Activated naive CD4-positive, alpha-beta T cell treated with anti-CD3 and anti-CD28 coated beads, Interleukin-2, amount 10 ng/mL, durations not matched to agents 7 days and 5 days (primary cell): Measurements from ENCODE around the gene HMCN1.

Experiments used
- CTCF ChIA-PET: fragments of 350-600 bp; sonication (Branson Sonifier 250); formaldehyde crosslinking; loops from one replicate; lab custom pipeline; 2021; ENCODE audit warnings: antibody characterized with exemption; lab: Charles Lee
- DNase-seq: peaks from one replicate; pipeline ENCODE4 v3.0.0-alpha.2; 2020
- H3K27ac Mint-ChIP-seq: one replicate; pipeline ENCODE4 v1.8.0; 2021; ENCODE audit warnings: mild to moderate bottlenecking, moderate library complexity, mixed read lengths
- H3K27me3 Mint-ChIP-seq: one replicate; pipeline ENCODE4 v1.8.0; 2021; ENCODE audit warnings: mild to moderate bottlenecking, mixed read lengths
- H3K36me3 Mint-ChIP-seq: one replicate; pipeline ENCODE4 v1.8.0; 2021; ENCODE audit warnings: mixed read lengths
- H3K4me1 Mint-ChIP-seq: one replicate; pipeline ENCODE4 v1.8.0; 2021; ENCODE audit warnings: mixed read lengths
- H3K4me3 Mint-ChIP-seq: one replicate; pipeline ENCODE4 v1.8.0; 2021; ENCODE audit warnings: mild to moderate bottlenecking, moderate library complexity, mixed read lengths
- H3K9me3 Mint-ChIP-seq: one replicate; pipeline ENCODE4 v1.8.0; 2021; ENCODE audit warnings: mixed read lengths

The HMCN1 gene

DNA sequence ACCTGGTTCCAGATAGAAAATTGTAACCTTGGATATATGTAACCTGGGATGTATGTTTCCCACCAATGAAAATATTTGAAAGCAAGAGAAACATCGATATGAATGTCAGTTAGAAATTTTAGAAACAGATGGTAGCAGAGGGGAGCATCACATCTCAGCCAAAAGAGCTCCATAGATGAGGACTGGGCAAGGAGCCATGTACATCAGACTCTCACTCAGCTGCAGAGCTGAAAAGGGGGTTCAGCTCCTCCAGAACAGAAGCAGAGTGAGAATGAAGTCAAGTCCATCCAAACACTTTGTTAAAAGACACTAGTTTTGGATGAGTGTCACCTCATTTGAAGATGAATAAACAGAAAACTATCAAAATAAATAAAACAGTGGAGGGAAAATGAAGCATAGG, 202.4 kb downstream of the HMCN1 start:
- Mint-ChIP-seq H3K36me3 (no peaks in the 10 kb centered on the region), H3K4me1 (no peaks in the 10 kb centered on the region), H3K27me3 (no peaks in the 10 kb centered on the region), H3K4me3 (no peak overlapping the region), H3K27ac (no peak overlapping the region), H3K9me3 (no peaks in the 10 kb centered on the region)
- no peak for DNase-seq
- CTCF ChIA-PET, result no interaction called here

DNA sequence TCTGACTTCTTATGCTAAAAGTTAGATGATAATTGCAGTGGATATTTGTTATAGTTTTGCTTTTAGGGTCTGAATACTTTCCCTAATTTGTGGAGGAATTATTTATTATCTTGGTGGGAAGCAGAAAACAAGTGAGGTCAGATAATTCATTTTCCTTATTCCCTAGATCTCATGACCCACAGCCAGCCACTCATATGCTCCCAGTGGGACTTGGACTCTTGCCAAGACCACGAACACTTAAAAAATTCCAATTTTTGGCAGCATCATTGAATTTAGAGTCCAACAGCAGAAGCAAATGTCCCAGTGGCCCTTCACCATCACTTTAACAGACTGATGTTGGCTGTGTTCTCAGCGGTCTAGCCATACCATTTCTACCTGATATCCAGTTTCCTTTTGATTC, 204.2 kb downstream of the HMCN1 start:
- Mint-ChIP-seq H3K9me3 (no peaks in the 10 kb centered on the region), H3K4me1 (no peaks in the 10 kb centered on the region), H3K4me3 (no peak overlapping the region), H3K27me3 (no peaks in the 10 kb centered on the region), H3K27ac (no peak overlapping the region), H3K36me3 (no peaks in the 10 kb centered on the region)
- DNase-seq, result no peak
- CTCF ChIA-PET, result no interaction called here

DNA sequence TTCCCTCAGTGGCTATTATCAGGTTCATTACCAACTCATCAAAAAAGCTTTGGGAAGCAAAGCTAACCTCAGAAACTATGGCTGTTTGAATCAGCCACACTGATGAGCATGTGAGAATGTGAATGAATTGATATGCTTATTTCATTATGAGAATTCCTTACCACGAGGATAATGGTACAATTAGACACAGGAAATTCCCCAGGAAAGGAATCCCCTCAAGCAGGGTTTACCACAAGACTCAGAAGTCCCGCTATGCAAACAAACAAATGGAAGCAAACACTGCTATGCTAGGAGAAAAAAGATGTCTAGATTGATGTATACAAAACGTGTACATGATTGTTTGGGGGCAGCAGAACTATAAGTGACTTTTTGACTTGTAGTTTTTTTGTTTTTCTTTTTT, 205.0 kb downstream of the HMCN1 start:
- Mint-ChIP-seq H3K4me1 (no peaks in the 10 kb centered on the region), H3K36me3 (no peaks in the 10 kb centered on the region), H3K27ac (no peak overlapping the region), H3K4me3 (no peak overlapping the region), H3K27me3 (no peaks in the 10 kb centered on the region), H3K9me3 (no peaks in the 10 kb centered on the region)
- CTCF ChIA-PET, result no interaction called here
- no peak for DNase-seq

DNA sequence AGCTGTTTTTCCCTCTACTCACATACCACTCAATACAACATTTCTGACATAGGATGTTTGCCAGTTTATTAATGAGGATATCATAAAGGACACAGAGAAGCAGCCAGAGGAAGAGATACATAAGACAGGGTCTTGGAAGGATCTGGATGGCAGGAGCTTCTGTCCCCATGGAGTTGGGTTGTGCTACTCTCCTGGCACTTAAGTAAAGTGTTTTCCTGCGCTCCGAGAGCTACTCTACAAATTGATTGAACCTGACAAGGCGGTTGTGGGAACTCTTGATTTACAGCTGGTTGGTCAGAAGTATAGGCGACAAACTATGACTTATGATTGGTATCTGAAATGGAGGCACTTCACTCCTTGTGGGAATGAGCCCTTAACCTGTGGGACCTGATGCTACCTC, 208.8 kb downstream of the HMCN1 start:
- Mint-ChIP-seq H3K27ac (no peak overlapping the region), H3K27me3 (peaks cover 6% of the 10 kb centered on the region), H3K36me3 (no peaks in the 10 kb centered on the region), H3K4me3 (no peak overlapping the region), H3K4me1 (no peaks in the 10 kb centered on the region), H3K9me3 (no peaks in the 10 kb centered on the region)
- DNase-seq, result no peak
- CTCF ChIA-PET, result no interaction called here

DNA sequence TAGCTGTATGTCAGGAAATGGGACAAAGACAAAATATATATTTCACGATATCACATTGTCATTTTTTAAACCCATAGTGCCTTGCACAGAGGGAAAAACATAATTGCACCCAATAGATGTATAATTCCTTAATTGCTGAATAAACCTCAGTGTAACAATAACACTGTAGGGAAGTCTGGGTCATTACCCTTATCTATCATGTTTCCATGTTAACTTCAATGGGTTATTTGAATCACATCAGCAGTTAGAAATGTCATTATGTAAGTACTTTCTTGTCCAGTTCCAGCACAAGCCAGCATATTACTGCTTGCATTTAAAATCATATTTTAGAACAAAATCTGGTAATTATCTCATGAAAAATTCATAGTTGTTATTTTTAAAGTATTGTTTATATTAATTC, 222.7 kb downstream of the HMCN1 start:
- CTCF ChIA-PET, result no interaction called here
- Mint-ChIP-seq H3K27me3 (no peaks in the 10 kb centered on the region), H3K4me3 (no peak overlapping the region), H3K4me1 (no peaks in the 10 kb centered on the region), H3K36me3 (no peaks in the 10 kb centered on the region), H3K9me3 (no peaks in the 10 kb centered on the region), H3K27ac (no peak overlapping the region)
- no peak for DNase-seq

DNA sequence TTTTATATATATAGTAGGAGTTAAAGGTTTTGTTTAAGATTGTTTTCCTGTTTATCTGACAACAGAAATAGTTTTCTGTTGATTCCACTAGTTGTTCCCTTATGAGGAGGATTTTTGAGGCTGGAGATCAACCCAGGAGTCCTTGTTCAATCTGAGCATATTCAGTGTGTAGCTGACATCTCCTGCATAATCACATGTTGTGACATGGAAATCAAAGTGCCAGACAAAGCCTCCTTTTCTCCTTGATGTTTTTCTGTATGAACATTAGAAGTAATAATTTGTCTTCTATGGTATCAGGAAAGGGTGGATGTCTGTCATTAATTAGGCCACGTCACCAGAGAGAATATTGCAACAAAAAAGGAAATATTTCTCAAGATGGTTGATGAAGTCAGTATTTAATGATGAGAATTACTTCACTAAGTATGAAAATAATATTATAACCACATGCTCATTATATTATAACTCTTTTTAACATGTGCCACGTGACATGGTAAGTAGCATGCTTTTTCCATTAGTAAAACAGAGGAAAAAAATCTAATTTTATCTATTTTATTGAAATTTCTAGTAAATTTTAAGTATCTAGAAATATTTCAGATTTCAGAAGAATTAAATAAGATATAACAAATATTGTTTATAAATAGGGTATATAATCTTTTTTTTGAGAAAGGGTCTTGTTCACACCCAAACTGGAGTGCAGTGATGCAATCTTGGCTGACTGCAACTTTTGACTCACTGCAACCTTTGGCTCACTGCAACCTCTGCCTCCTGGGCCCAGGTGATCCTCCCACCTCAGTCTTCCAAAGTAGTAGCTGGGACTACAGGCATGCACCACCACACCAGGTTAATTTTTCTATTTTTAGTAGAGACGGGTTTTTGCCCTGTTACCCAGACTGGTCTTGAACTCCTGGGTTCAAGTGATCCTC, 223.5 kb downstream of the HMCN1 start:
- H3K36me3 Mint-ChIP-seq, result no peaks in the 10 kb centered on the region
- H3K4me1 Mint-ChIP-seq, result no peaks in the 10 kb centered on the region
- no peak for DNase-seq
- H3K27me3 Mint-ChIP-seq, result no peaks in the 10 kb centered on the region
- no peak overlapping the region for H3K27ac Mint-ChIP-seq
- no peak overlapping the region for H3K4me3 Mint-ChIP-seq
- no peaks in the 10 kb centered on the region for H3K9me3 Mint-ChIP-seq
- CTCF ChIA-PET, result no interaction called here

DNA sequence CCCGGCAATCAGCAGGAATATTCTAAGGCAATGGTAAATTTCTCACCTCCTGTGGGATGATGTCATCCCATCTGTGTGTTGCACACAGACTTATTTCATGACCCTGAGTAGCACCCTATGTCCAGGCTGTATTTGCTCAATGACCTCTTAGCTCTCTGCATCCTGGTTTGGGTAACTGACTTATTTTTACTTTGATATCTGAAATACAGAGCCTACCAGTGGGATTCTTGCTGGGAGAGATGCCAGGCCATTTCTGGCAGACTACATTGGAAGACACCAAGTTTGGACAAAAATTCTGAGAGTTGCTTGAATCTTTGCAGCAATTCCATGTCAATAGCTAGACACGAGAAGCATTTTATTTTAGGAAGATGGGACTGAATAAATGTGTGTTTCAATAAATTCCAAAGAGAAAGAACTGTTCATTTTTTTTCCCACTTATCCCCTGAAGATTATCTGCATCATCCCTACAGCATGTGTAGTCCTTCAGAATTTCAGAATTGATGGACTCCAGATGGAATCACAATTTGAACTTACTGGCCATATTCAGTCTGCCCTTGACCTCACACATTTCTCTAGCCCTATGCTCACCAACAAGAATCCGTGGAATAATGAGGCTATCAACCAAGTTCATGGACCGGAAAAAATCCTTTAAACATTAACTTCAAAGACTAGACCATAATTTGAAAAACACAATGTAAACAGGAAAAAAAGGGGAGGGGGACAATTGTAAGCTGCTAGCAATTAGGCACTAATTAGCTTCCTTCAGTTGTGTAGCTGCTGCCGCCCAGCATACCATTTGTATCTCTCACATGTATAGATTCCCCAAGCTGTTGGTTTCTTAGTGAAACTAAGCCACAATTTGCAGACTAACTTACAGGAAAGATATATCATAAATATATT, 226.5 kb downstream of the HMCN1 start:
- Mint-ChIP-seq H3K9me3 (no peaks in the 10 kb centered on the region), H3K4me3 (no peak overlapping the region), H3K4me1 (no peaks in the 10 kb centered on the region), H3K27ac (no peak overlapping the region), H3K36me3 (no peaks in the 10 kb centered on the region), H3K27me3 (no peaks in the 10 kb centered on the region)
- DNase-seq, result no peak
- CTCF ChIA-PET, result no interaction called here

DNA sequence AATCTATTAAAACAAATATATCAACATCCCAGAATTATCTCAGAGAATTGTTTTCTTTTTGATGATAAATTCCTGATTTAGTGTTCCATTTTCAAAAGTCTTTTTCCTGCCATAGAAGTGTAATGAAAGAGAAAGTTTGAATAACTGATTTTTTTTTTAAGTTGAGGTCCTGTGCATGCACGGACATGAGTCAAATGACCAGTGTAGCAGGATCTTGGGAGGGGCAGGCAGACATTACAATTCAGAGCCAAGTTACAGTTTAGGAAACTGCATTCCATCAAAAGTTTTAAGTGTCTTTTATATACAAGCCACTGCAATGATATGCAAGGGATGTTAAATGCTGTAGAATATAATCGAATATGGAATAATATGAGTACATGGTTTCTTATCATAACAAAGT, 227.5 kb downstream of the HMCN1 start:
- Mint-ChIP-seq H3K4me3 (no peak overlapping the region), H3K27me3 (no peaks in the 10 kb centered on the region), H3K36me3 (no peaks in the 10 kb centered on the region), H3K9me3 (no peaks in the 10 kb centered on the region), H3K4me1 (no peaks in the 10 kb centered on the region), H3K27ac (no peak overlapping the region)
- no peak for DNase-seq
- CTCF ChIA-PET, result no interaction called here

DNA sequence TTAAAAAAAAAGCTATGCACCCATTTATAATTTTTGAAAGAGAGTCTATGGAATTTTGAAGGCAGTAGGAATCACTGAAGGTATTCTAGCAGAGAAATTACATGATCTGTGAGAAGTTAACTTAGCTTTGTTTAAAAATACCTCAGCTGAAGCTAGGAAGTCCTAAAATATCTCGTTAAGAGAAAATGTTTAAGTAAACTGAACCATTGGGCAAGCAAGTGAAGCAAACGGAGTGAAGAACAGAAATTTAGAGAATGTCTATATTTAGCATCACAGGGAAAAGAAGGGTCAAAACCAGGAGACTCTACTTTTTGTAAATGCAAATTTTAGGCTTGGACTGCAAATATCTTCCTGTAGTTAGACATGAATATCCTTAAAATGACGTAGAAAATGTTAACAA, 230.8 kb downstream of the HMCN1 start:
- no peak for DNase-seq
- no peaks in the 10 kb centered on the region for H3K27me3 Mint-ChIP-seq
- no peak overlapping the region for H3K27ac Mint-ChIP-seq
- CTCF ChIA-PET, result no interaction called here
- H3K4me3 Mint-ChIP-seq, result no peak overlapping the region
- H3K9me3 Mint-ChIP-seq, result no peaks in the 10 kb centered on the region
- no peaks in the 10 kb centered on the region for H3K36me3 Mint-ChIP-seq
- no peaks in the 10 kb centered on the region for H3K4me1 Mint-ChIP-seq

DNA sequence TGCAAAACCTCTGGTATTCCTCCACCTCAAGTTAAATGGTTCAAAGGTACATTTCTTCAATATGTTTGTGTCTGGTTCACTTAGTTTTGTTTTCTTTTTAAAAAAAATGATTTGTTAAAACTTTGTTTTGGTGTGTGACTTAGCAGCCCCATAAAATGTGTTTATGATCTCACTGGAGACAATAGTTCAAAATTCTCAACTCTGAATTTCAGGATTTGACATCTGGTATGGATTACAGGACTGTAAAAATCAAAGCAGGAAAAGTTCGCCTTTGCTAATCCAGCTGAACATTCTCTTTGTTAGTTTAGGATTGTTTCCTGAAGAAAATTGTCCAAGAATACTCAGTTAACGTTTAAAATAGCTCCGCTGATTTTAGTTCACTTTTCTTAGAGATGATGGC, 231.7 kb downstream of the HMCN1 start:
- H3K4me3 Mint-ChIP-seq, result no peak overlapping the region
- CTCF ChIA-PET, result no interaction called here
- no peaks in the 10 kb centered on the region for H3K4me1 Mint-ChIP-seq
- no peaks in the 10 kb centered on the region for H3K27me3 Mint-ChIP-seq
- H3K9me3 Mint-ChIP-seq, result no peaks in the 10 kb centered on the region
- no peaks in the 10 kb centered on the region for H3K36me3 Mint-ChIP-seq
- H3K27ac Mint-ChIP-seq, result no peak overlapping the region
- DNase-seq, result no peak

DNA sequence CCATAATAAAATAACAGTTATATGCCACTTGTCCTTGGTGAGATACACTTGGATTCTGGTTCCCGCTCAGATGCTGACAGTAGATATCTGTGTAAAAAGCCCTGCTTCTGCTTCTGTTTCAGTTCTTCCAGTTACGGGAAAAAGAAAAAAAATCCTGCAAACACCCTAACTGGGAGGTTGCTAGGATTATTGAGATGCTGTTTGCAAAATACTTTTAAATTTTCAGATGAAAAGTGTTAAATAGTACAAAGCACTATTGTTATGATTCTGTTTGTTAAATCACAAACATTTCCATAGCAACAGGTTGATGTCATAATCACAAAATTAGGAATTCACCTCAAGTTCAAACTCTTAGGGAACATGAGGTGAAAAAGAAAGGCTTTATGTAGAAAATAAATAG, 232.3 kb downstream of the HMCN1 start:
- no peaks in the 10 kb centered on the region for H3K36me3 Mint-ChIP-seq
- CTCF ChIA-PET, result no interaction called here
- no peak overlapping the region for H3K4me3 Mint-ChIP-seq
- DNase-seq, result no peak
- no peak overlapping the region for H3K27ac Mint-ChIP-seq
- H3K4me1 Mint-ChIP-seq, result no peaks in the 10 kb centered on the region
- H3K9me3 Mint-ChIP-seq, result no peaks in the 10 kb centered on the region
- no peaks in the 10 kb centered on the region for H3K27me3 Mint-ChIP-seq

DNA sequence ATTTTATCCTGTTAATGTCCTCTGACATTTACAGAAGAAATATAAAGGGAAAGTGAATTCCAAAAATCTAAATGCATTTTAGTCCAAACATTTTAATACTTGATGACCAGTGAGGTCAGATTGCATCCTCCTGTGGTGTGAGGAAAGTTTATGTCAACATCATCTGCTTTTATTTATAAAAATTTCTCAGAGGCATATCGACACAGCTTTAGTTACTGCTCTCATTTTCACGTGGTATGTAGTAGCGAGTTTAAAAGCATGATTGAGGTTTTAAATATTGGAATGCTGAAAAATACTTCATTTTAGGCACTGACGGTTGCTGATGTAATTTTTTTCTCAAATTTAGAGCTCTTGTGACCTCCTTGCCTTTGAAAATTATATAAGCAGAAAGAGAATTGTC, 234.8 kb downstream of the HMCN1 start:
- H3K9me3 Mint-ChIP-seq, result no peaks in the 10 kb centered on the region
- H3K27me3 Mint-ChIP-seq, result no peaks in the 10 kb centered on the region
- no peaks in the 10 kb centered on the region for H3K36me3 Mint-ChIP-seq
- CTCF ChIA-PET, result no interaction called here
- H3K4me3 Mint-ChIP-seq, result no peak overlapping the region
- no peak overlapping the region for H3K27ac Mint-ChIP-seq
- no peaks in the 10 kb centered on the region for H3K4me1 Mint-ChIP-seq
- DNase-seq, result no peak

DNA sequence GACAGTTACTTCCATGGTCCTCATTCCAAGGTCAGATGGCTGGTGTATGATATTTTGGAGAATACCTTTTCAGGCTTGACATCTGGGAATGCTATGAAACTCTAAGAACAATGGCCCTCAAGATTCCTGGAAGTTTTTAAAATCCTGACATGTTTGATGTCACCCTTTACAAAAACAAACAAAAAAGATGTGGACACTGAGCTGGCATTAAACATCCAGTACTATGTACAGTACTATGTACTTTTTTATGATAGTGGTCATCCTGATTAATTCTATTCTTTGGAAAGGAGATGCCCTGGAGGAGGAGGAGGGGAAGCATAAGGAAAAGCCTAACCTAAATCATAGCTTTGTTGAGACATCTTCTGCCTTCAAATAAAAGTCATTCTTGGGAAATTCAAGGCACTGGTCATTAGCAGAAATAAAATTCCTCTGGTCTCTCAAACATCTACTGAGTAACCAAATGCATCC, 235.4 kb downstream of the HMCN1 start:
- H3K4me1 Mint-ChIP-seq, result no peaks in the 10 kb centered on the region
- no peak overlapping the region for H3K27ac Mint-ChIP-seq
- no peak for DNase-seq
- no peaks in the 10 kb centered on the region for H3K36me3 Mint-ChIP-seq
- no peak overlapping the region for H3K4me3 Mint-ChIP-seq
- no peaks in the 10 kb centered on the region for H3K9me3 Mint-ChIP-seq
- CTCF ChIA-PET, result no interaction called here
- H3K27me3 Mint-ChIP-seq, result no peaks in the 10 kb centered on the region

DNA sequence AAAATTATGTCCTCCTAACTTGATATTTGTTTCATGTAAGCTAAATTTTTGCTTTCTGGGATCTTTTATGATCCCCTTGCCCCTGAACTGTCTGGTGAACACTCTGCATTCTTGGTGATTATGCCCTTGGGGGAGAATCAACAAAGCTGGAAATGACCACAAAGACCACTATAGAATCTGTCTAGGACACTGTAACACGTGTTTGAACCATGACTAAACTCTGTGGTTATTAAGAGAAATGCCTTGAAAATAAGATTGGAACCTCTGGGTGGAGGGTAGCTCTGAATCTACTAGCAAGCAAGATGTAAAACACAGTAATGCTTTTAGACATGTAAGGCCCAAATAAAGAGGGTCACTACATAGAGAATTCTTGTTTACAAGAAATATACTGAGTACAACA, 237.5 kb downstream of the HMCN1 start:
- DNase-seq, result no peak
- CTCF ChIA-PET, result no interaction called here
- no peak overlapping the region for H3K27ac Mint-ChIP-seq
- H3K4me1 Mint-ChIP-seq, result no peaks in the 10 kb centered on the region
- H3K36me3 Mint-ChIP-seq, result no peaks in the 10 kb centered on the region
- no peaks in the 10 kb centered on the region for H3K9me3 Mint-ChIP-seq
- no peak overlapping the region for H3K4me3 Mint-ChIP-seq
- no peaks in the 10 kb centered on the region for H3K27me3 Mint-ChIP-seq
